ENCODE data around the gene HMGN1.
"Not testable (repeated sequence)": the region's sequence is repeated elsewhere in the genome, so short reads cannot be mapped to it uniquely, and the experiment has no call there.

The HMGN1 gene

GRCh38 chr21:39348355-39349210, at the start of gene HMGN1:
HMGN1 (minus strand) TSS chr21:39349088; CDS start chr21:39348917, 171 bp downstream.
- DNase-seq (ENCODE audit: low spot score): peak; percentile 90

GRCh38 chr21:39397646-39398385, 48.9 kb upstream of the HMGN1 start:
- DNase-seq (ENCODE audit: low spot score): no peak

GRCh38 chr21:39392981-39393380, 44.1 kb upstream of the HMGN1 start:
- no peak for DNase-seq (ENCODE audit: low spot score)

GRCh38 chr21:39390212-39390765, 41.4 kb upstream of the HMGN1 start:
- DNase-seq (ENCODE audit: low spot score): no peak

GRCh38 chr21:39388811-39389155, 39.9 kb upstream of the HMGN1 start:
- no peak for DNase-seq (ENCODE audit: low spot score)

- DNase-seq (ENCODE audit: low spot score): peak; percentile 91
Measured at GRCh38 chr21:39388038-39388810, 39.3 kb upstream of the HMGN1 start.

- DNase-seq (ENCODE audit: low spot score): peak; percentile 95
Measured at GRCh38 chr21:39387461-39388037, 38.7 kb upstream of the HMGN1 start.

GRCh38 chr21:39386899-39387298, 38.0 kb upstream of the HMGN1 start:
- no peak for DNase-seq (ENCODE audit: low spot score)

GRCh38 chr21:39386194-39386593, 37.3 kb upstream of the HMGN1 start:
- DNase-seq (ENCODE audit: low spot score): no peak

GRCh38 chr21:39385299-39386145, 36.6 kb upstream of the HMGN1 start:
- DNase-seq (ENCODE audit: low spot score): peak; percentile 55

GRCh38 chr21:39384674-39385298, 35.9 kb upstream of the HMGN1 start:
- DNase-seq (ENCODE audit: low spot score): no peak

GRCh38 chr21:39382096-39382495, 33.2 kb upstream of the HMGN1 start:
- DNase-seq (ENCODE audit: low spot score): not testable (repeated sequence)

- no peak for DNase-seq (ENCODE audit: low spot score)
Measured at GRCh38 chr21:39381009-39381408, 32.1 kb upstream of the HMGN1 start.

- DNase-seq (ENCODE audit: low spot score): peak; percentile 95
Measured at GRCh38 chr21:39379986-39380891, 31.4 kb upstream of the HMGN1 start.

GRCh38 chr21:39377444-39378050, 28.7 kb upstream of the HMGN1 start:
- peak; percentile 37 for DNase-seq (ENCODE audit: low spot score)

- DNase-seq (ENCODE audit: low spot score): peak; percentile 29
Measured at GRCh38 chr21:39375446-39375845, 26.6 kb upstream of the HMGN1 start.

- no peak for DNase-seq (ENCODE audit: low spot score)
Measured at GRCh38 chr21:39374046-39374445, 25.2 kb upstream of the HMGN1 start.

GRCh38 chr21:39373634-39374033, 24.7 kb upstream of the HMGN1 start:
- DNase-seq (ENCODE audit: low spot score): no peak

- not testable (repeated sequence) for DNase-seq (ENCODE audit: low spot score)
Measured at GRCh38 chr21:39369896-39370288, 21.0 kb upstream of the HMGN1 start.
